ENCODE results near the gene PSEN1.

- TF ChIP-seq POLR2AphosphoS5 (IDR thresholded peaks at IDR 0.05; ENCODE audit: low read depth, low read length) (no peak), CHD1 (IDR thresholded peaks at IDR 0.05; ENCODE audit: low read depth, low read length) (no peak), SP1 (IDR thresholded peaks at IDR 0.05; ENCODE audit: low read depth, low read length) (no peak), POLR2A (IDR thresholded peaks at IDR 0.05; ENCODE audit: control extremely low read depth in 1 of 2, low read depth in 2 of 2, low read length in 2 of 2) (no peak), TCF12 (IDR thresholded peaks at IDR 0.05; ENCODE audit: low read depth, low read length) (no peak), YY1 (IDR thresholded peaks at IDR 0.05; ENCODE audit: low read depth, low read length) (no peak), GTF2F1 (IDR thresholded peaks at IDR 0.05; ENCODE audit: borderline replicate concordance, low read depth, low read length) (no peak), TAF1 (IDR thresholded peaks at IDR 0.05; ENCODE audit: low read depth, low read length) (no peak), JUND (IDR thresholded peaks at IDR 0.05; ENCODE audit: low read length) (no peak), SIX5 (IDR thresholded peaks at IDR 0.05; ENCODE audit: low read depth, low read length) (no peak), EZH2 (IDR thresholded peaks at IDR 0.05; ENCODE audit: low read depth, low read length, severe bottlenecking) (no peak)
- TF ChIP-seq, protein P1, sequence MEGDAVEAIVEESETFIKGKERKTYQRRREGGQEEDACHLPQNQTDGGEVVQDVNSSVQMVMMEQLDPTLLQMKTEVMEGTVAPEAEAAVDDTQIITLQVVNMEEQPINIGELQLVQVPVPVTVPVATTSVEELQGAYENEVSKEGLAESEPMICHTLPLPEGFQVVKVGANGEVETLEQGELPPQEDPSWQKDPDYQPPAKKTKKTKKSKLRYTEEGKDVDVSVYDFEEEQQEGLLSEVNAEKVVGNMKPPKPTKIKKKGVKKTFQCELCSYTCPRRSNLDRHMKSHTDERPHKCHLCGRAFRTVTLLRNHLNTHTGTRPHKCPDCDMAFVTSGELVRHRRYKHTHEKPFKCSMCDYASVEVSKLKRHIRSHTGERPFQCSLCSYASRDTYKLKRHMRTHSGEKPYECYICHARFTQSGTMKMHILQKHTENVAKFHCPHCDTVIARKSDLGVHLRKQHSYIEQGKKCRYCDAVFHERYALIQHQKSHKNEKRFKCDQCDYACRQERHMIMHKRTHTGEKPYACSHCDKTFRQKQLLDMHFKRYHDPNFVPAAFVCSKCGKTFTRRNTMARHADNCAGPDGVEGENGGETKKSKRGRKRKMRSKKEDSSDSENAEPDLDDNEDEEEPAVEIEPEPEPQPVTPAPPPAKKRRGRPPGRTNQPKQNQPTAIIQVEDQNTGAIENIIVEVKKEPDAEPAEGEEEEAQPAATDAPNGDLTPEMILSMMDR (IDR thresholded peaks at IDR 0.05; ENCODE audit: control extremely low read depth in 1 of 3, insufficient read depth in 1 of 3, low read depth in 1 of 3, low read length in 3 of 3): no peak
- TF ChIP-seq, protein P2, sequence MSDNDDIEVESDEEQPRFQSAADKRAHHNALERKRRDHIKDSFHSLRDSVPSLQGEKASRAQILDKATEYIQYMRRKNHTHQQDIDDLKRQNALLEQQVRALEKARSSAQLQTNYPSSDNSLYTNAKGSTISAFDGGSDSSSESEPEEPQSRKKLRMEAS (IDR thresholded peaks at IDR 0.05): no peak
These were observed 52.2 kb downstream of the PSEN1 start for GRCh38 chr14:73188501-73188911.

Data from H1 (cell line).